ENCODE measurements around the gene CELF2.

- TF ChIP-seq POLR2A (IDR thresholded peaks at IDR 0.05) (no peak), CTCF (IDR thresholded peaks at IDR 0.05) (no peak)
Measured at GRCh38 chr10:11252887-11253286, 235.2 kb downstream of the CELF2 start.

All from body of pancreas (tissue), 4 donors.